Measurements from ENCODE around the gene COLEC12.

The COLEC12 gene

GRCh38 chr18:500632-501405 is at the start of gene COLEC12:
Gene COLEC12, minus strand, starts transcription at chr18:500701. Its CDS starts 187 bp downstream, at chr18:500514.
- no peak for DNase-seq

- no peak for DNase-seq
Observed at GRCh38 chr18:549967-550366, 49.5 kb upstream of the COLEC12 start.

GRCh38 chr18:543447-544078 is 43.1 kb upstream of the COLEC12 start:
- no peak for DNase-seq

GRCh38 chr18:533995-534601 is 33.6 kb upstream of the COLEC12 start:
- no peak for DNase-seq

- DNase-seq, result no peak
Observed at GRCh38 chr18:532632-533031, 32.1 kb upstream of the COLEC12 start.

GRCh38 chr18:532018-532417 is 31.5 kb upstream of the COLEC12 start:
- no peak for DNase-seq

GRCh38 chr18:527146-527545 is 26.6 kb upstream of the COLEC12 start:
- DNase-seq, result no peak

- DNase-seq, result no peak
Observed at GRCh38 chr18:526681-527080, 26.2 kb upstream of the COLEC12 start.

- no peak for DNase-seq
Observed at GRCh38 chr18:525036-525797, 24.7 kb upstream of the COLEC12 start.

GRCh38 chr18:524466-524865 is 24.0 kb upstream of the COLEC12 start:
- no peak for DNase-seq

- no peak for DNase-seq
Observed at GRCh38 chr18:523561-523960, 23.1 kb upstream of the COLEC12 start.

GRCh38 chr18:519019-519879 is 18.7 kb upstream of the COLEC12 start:
- DNase-seq, result no peak

- no peak for DNase-seq
Observed at GRCh38 chr18:518081-518480, 17.6 kb upstream of the COLEC12 start.

GRCh38 chr18:515838-516237 is 15.3 kb upstream of the COLEC12 start:
- no peak for DNase-seq

- DNase-seq, result no peak
Observed at GRCh38 chr18:515156-515815, 14.8 kb upstream of the COLEC12 start.

- no peak for DNase-seq
Observed at GRCh38 chr18:513826-514530, 13.5 kb upstream of the COLEC12 start.

- no peak for DNase-seq
Observed at GRCh38 chr18:512957-513356, 12.5 kb upstream of the COLEC12 start.

GRCh38 chr18:508835-509234 is 8.3 kb upstream of the COLEC12 start:
- DNase-seq, result no peak

GRCh38 chr18:507636-508035 is 7.1 kb upstream of the COLEC12 start:
- no peak for DNase-seq

GRCh38 chr18:506801-507200 is 6.3 kb upstream of the COLEC12 start:
- DNase-seq, result no peak

- no peak for DNase-seq
Observed at GRCh38 chr18:506264-506663, 5.8 kb upstream of the COLEC12 start.

Measured in GOT3 (cell line).